Femur (tissue), 1 donor: Measurements from ENCODE around the gene MLX.
A peak's percentile ranks its signal among the peaks of the same experiment; 100 is the strongest.
"Not testable (repeated sequence)": the region's sequence is repeated elsewhere in the genome, so short reads cannot be mapped to it uniquely, and the experiment has no call there.

ENCODE experiments used
- DNase-seq: peaks from one replicate; pipeline ENCODE4 v3.0.0-alpha.2; 2017

MLX gene

GRCh38 chr17:42536372-42537155, 30.3 kb upstream of the MLX start:
- peak; percentile 91 for DNase-seq

- no peak for DNase-seq
These were observed 29.6 kb upstream of the MLX start for GRCh38 chr17:42537156-42537805.

- DNase-seq, result no peak
These were observed 29.0 kb upstream of the MLX start for GRCh38 chr17:42537826-42538451.

GRCh38 chr17:42538482-42538881, 28.4 kb upstream of the MLX start:
- no peak for DNase-seq

- not testable (repeated sequence) for DNase-seq
These were observed 26.3 kb upstream of the MLX start for GRCh38 chr17:42540558-42540957.

GRCh38 chr17:42541041-42541833, 25.7 kb upstream of the MLX start:
- no peak for DNase-seq

GRCh38 chr17:42543190-42544079, 23.5 kb upstream of the MLX start:
- DNase-seq, result peak; percentile 69

- no peak for DNase-seq
These were observed 22.0 kb upstream of the MLX start for GRCh38 chr17:42544874-42545283.

- not testable (repeated sequence) for DNase-seq
These were observed 21.0 kb upstream of the MLX start for GRCh38 chr17:42545755-42546505.

GRCh38 chr17:42547001-42547461, 19.9 kb upstream of the MLX start:
- no peak for DNase-seq

- no peak for DNase-seq
These were observed 19.2 kb upstream of the MLX start for GRCh38 chr17:42547698-42548069.

GRCh38 chr17:42548070-42548837, 18.6 kb upstream of the MLX start:
- DNase-seq, result peak; percentile 76

GRCh38 chr17:42548993-42549755, 17.7 kb upstream of the MLX start:
- no peak for DNase-seq

- DNase-seq, result not testable (repeated sequence)
These were observed 14.2 kb upstream of the MLX start, which contains the start of gene HSD17B1 for GRCh38 chr17:42552736-42553135. Gene HSD17B1, plus strand, starts transcription at chr17:42552923. Its CDS starts 11 bp downstream, at chr17:42552934.

GRCh38 chr17:42553161-42553818, 13.6 kb upstream of the MLX start:
- no peak for DNase-seq

- DNase-seq, result no peak
These were observed 13.0 kb upstream of the MLX start for GRCh38 chr17:42553866-42554249.

- DNase-seq, result peak; percentile 95
These were observed 12.4 kb upstream of the MLX start for GRCh38 chr17:42554250-42555121.

- DNase-seq, result no peak
These were observed 11.7 kb upstream of the MLX start for GRCh38 chr17:42555122-42555622.
